Chondrocyte (in vitro differentiated cells): Measurements from ENCODE around the gene RER1. TPM values are rescaled to one million over a fixed set of nuclear protein-coding genes. Genes with fewer than 3 reads are reported as not detected.

Experiments used
- DNase-seq: peaks from one replicate; pipeline ENCODE4 v3.0.0; 2021; ENCODE audit warnings: mixed read lengths, low spot score
- H3K27ac Mint-ChIP-seq: one replicate; pipeline ENCODE4 v1.8.0; 2021; ENCODE audit warnings: mild to moderate bottlenecking, moderate library complexity, mixed read lengths; ENCODE audit not compliant: unreplicated experiment
- H3K27me3 Mint-ChIP-seq: 2 replicates; pipeline ENCODE4 v1.8.0; 2021; ENCODE audit warnings: low read depth, mixed read lengths
- H3K36me3 Mint-ChIP-seq: 2 replicates; pipeline ENCODE4 v1.8.0; 2021; ENCODE audit warnings: low read depth, mixed read lengths
- H3K4me1 Mint-ChIP-seq: 2 replicates; pipeline ENCODE4 v1.8.0; 2021; ENCODE audit warnings: low read depth, mild to moderate bottlenecking, mixed read lengths
- H3K4me3 Mint-ChIP-seq: one replicate; pipeline ENCODE4 v1.8.0; 2021; ENCODE audit warnings: mild to moderate bottlenecking, moderate library complexity, mixed read lengths; ENCODE audit not compliant: unreplicated experiment
- H3K9me3 Mint-ChIP-seq: 2 replicates; pipeline ENCODE4 v1.8.0; 2021; ENCODE audit warnings: low read depth, mixed read lengths
- CTCF ChIP-seq: fragments of 200-600 bp; sonication (generic); IDR thresholded peaks from 2 replicates; pipeline ENCODE4 v1.5.0; 2021; ENCODE audit warnings: antibody characterized with exemption, mild to moderate bottlenecking, moderate library complexity
- total RNA-seq: library from RNA; stranded (reverse); gene quantifications from 3 replicates; pipeline ENCODE4 v1.2.1, GENCODE V29; 2021

The RER1 gene
- total RNA-seq, 1 donor from 2014 or later, result 158 TPM

GRCh38 chr1:2400950-2401649, 9.5 kb downstream of the RER1 start:
- H3K9me3 Mint-ChIP-seq, result no peaks in the 10 kb centered on the region
- no peak overlapping the region for H3K4me3 Mint-ChIP-seq
- no peak overlapping the region for H3K27ac Mint-ChIP-seq
- H3K4me1 Mint-ChIP-seq, result peaks cover 22% of the 10 kb centered on the region
- no peaks in the 10 kb centered on the region for H3K27me3 Mint-ChIP-seq
- no peak for DNase-seq
- H3K36me3 Mint-ChIP-seq, result peaks cover 27% of the 10 kb centered on the region
- TF ChIP-seq CTCF, result no peak

- Mint-ChIP-seq H3K36me3 (peaks cover 21% of the 10 kb centered on the region), H3K4me1 (peaks cover 27% of the 10 kb centered on the region), H3K27ac (no peak overlapping the region), H3K9me3 (no peaks in the 10 kb centered on the region), H3K27me3 (no peaks in the 10 kb centered on the region), H3K4me3 (no peak overlapping the region)
- no peak for TF ChIP-seq CTCF
- no peak for DNase-seq
Measured at GRCh38 chr1:2402420-2402819, 10.8 kb downstream of the RER1 start.

- Mint-ChIP-seq H3K27me3 (no peaks in the 10 kb centered on the region), H3K4me3 (no peak overlapping the region), H3K9me3 (no peaks in the 10 kb centered on the region), H3K27ac (no peak overlapping the region), H3K4me1 (peaks cover 27% of the 10 kb centered on the region), H3K36me3 (peaks cover 24% of the 10 kb centered on the region)
- TF ChIP-seq CTCF, result no peak
- DNase-seq, result no peak
Measured at GRCh38 chr1:2403273-2403672, 11.6 kb downstream of the RER1 start.

- H3K27me3 Mint-ChIP-seq, result no peaks in the 10 kb centered on the region
- H3K4me3 Mint-ChIP-seq, result no peak overlapping the region
- H3K36me3 Mint-ChIP-seq, result peaks cover 20% of the 10 kb centered on the region
- H3K4me1 Mint-ChIP-seq, result peaks cover 27% of the 10 kb centered on the region
- peak overlapping the region; percentile 54 for H3K27ac Mint-ChIP-seq
- H3K9me3 Mint-ChIP-seq, result no peaks in the 10 kb centered on the region
- TF ChIP-seq CTCF, result no peak
- DNase-seq, result peak; percentile 86
Measured at GRCh38 chr1:2404142-2404889, 12.7 kb downstream of the RER1 start.

GRCh38 chr1:2404890-2405511, 13.4 kb downstream of the RER1 start:
- DNase-seq, result no peak
- peaks cover 27% of the 10 kb centered on the region for H3K4me1 Mint-ChIP-seq
- H3K9me3 Mint-ChIP-seq, result no peaks in the 10 kb centered on the region
- H3K27ac Mint-ChIP-seq, result peak overlapping the region; percentile 83
- peaks cover 18% of the 10 kb centered on the region for H3K36me3 Mint-ChIP-seq
- no peak overlapping the region for H3K4me3 Mint-ChIP-seq
- H3K27me3 Mint-ChIP-seq, result no peaks in the 10 kb centered on the region
- TF ChIP-seq CTCF, result no peak
